SK-N-SH (cell line): ENCODE results near the gene KRT6B. TPM values are rescaled to one million over a fixed set of nuclear protein-coding genes. Genes with fewer than 3 reads are reported as not detected.

Experiments
- CTCF ChIA-PET: fragments of 300-600, 350-600 bp; formaldehyde crosslinking; extraction: SDS; loops from one replicate; lab custom pipeline; 2021; lab: Yijun Ruan, JAX
- POLR2A ChIA-PET: fragments of 350-600 bp; sonication (Branson Sonifier 250); formaldehyde crosslinking; extraction: SDS; loops from one replicate; lab custom pipeline; 2020; ENCODE audit warnings: antibody characterized with exemption, inconsistent platforms; lab: Yijun Ruan, JAX
- DNase-seq: peaks from one replicate; pipeline ENCODE4 v3.0.0; 2012
- H2AFZ ChIP-seq: fragments of 200-600 bp; sonication (generic); 2 replicates; pipeline ENCODE4 v1.8.1; 2016; ENCODE audit warnings: antibody characterized with exemption, mild to moderate bottlenecking, low read depth
- H3F3A ChIP-seq: fragments of 200-600 bp; sonication (generic); replicated peaks from 2 replicates; pipeline ENCODE3; 2016; ENCODE audit warnings: antibody characterized with exemption, mild to moderate bottlenecking; ENCODE audit not compliant: insufficient read depth
- H3K27ac ChIP-seq, 2 experiments: fragments of 200-500 bp in 1 of 2; fragments of 200-600 bp in 1 of 2; sonication (Bioruptor generic) in 1 of 2; sonication (generic), shearing (Covaris generic) in 1 of 2; 2 replicates each; pipeline versions ENCODE4 v1.5.1 to v1.6.1; 2014 to 2016; ENCODE audit warnings: low read depth in 2 of 2, inconsistent platforms in 1 of 2, low read length in 1 of 2, mild to moderate bottlenecking in 1 of 2, mixed read lengths in 1 of 2
- H3K27me3 ChIP-seq: fragments of 200-600 bp; sonication (generic), shearing (Covaris generic); 2 replicates; pipeline ENCODE4 v1.6.1; 2016; ENCODE audit warnings: mixed run types; ENCODE audit not compliant: insufficient read depth
- H3K36me3 ChIP-seq, 2 experiments: fragments of 200-500 bp in 1 of 2; fragments of 200-600 bp in 1 of 2; sonication (Bioruptor generic) in 1 of 2; sonication (generic) in 1 of 2; replicated peaks in 1 of 2; 2 replicates each; pipeline versions ENCODE3 to v1.5.1; 2014 to 2016; ENCODE audit warnings: low read length in 1 of 2, mild to moderate bottlenecking in 1 of 2; ENCODE audit not compliant: insufficient read depth in 2 of 2, control insufficient read depth in 1 of 2
- H3K4me1 ChIP-seq, 2 experiments: fragments of 200-500 bp in 1 of 2; fragments of 200-600 bp in 1 of 2; sonication (Bioruptor generic) in 1 of 2; sonication (generic), shearing (Covaris generic) in 1 of 2; 2 replicates each; pipeline versions ENCODE4 v1.5.1 to v1.6.1; 2014 to 2016; ENCODE audit warnings: low read depth in 1 of 2, low read length in 1 of 2, mixed run types in 1 of 2; ENCODE audit not compliant: insufficient read depth in 2 of 2, control insufficient read depth in 1 of 2
- H3K4me2 ChIP-seq: fragments of 200-600 bp; sonication (generic), shearing (Covaris generic); 2 replicates; pipeline ENCODE4 v1.6.1; 2017; ENCODE audit warnings: mixed run types
- H3K4me3 ChIP-seq, 2 experiments: fragments of 200-500 bp in 1 of 2; fragments of 200-600 bp in 1 of 2; sonication (Bioruptor generic) in 1 of 2; sonication (generic), shearing (Covaris generic) in 1 of 2; 2 replicates each; pipeline versions ENCODE4 v1.5.1 to v1.8.1; 2014 to 2016; ENCODE audit warnings: low read depth in 2 of 2, inconsistent platforms in 1 of 2, low read length in 1 of 2, mild to moderate bottlenecking in 1 of 2, mixed read lengths in 1 of 2, moderate library complexity in 1 of 2
- H3K79me2 ChIP-seq: fragments of 200-600 bp; sonication (generic); 2 replicates; pipeline ENCODE4 v1.8.1; 2017; ENCODE audit warnings: mild to moderate bottlenecking; ENCODE audit not compliant: insufficient read depth
- H3K9ac ChIP-seq: fragments of 200-600 bp; sonication (generic); 2 replicates; pipeline ENCODE4 v1.6.1; 2017; ENCODE audit warnings: mixed run types
- H3K9me2 ChIP-seq: fragments of 200-600 bp; sonication (generic); 2 replicates; pipeline ENCODE4 v1.6.1; 2017; ENCODE audit warnings: mixed run types
- H3K9me3 ChIP-seq: fragments of 200-600 bp; sonication (generic); 2 replicates; pipeline ENCODE4 v1.6.1; 2017; ENCODE audit warnings: mixed run types, mild to moderate bottlenecking, moderate library complexity
- H4K20me1 ChIP-seq: fragments of 200-600 bp; sonication (generic); 2 replicates; pipeline ENCODE4 v1.6.1; 2017; ENCODE audit warnings: mild to moderate bottlenecking, mixed run types; ENCODE audit not compliant: insufficient read depth
- CTCF ChIP-seq: fragments of 200-600 bp; sonication (generic); IDR thresholded peaks from 2 replicates; pipeline ENCODE4 v1.6.1; 2017; ENCODE audit warnings: antibody characterized with exemption, mild to moderate bottlenecking, moderate library complexity
- ELF1 ChIP-seq: IDR thresholded peaks from 2 replicates; pipeline ENCODE4 v1.4.0; 2012
- FOSL2 ChIP-seq: IDR thresholded peaks from 2 replicates; pipeline ENCODE4 v1.4.0; 2012; ENCODE audit warnings: low read depth, mild to moderate bottlenecking, moderate library complexity, borderline replicate concordance
- FOXM1 ChIP-seq: IDR thresholded peaks from 2 replicates; pipeline ENCODE4 v1.4.0; 2012; ENCODE audit warnings: low read depth, mild to moderate bottlenecking
- GABPA ChIP-seq: IDR thresholded peaks from 2 replicates; pipeline ENCODE4 v1.4.0; 2012; ENCODE audit warnings: low read depth, mild to moderate bottlenecking
- NFIC ChIP-seq: IDR thresholded peaks from 2 replicates; pipeline ENCODE4 v1.4.0; 2012; ENCODE audit warnings: borderline replicate concordance
- NRF1 ChIP-seq: IDR thresholded peaks from 2 replicates; pipeline ENCODE4 v1.6.1; 2012; ENCODE audit warnings: low read depth, mild to moderate bottlenecking, low read length
- RAD21 ChIP-seq: IDR thresholded peaks from 2 replicates; pipeline ENCODE4 v1.6.1; 2012; ENCODE audit warnings: mild to moderate bottlenecking, low read length
- RXRA ChIP-seq: IDR thresholded peaks from 2 replicates; pipeline ENCODE4 v1.4.0; 2012; ENCODE audit warnings: low read depth, mild to moderate bottlenecking, borderline replicate concordance
- TAF1 ChIP-seq: IDR thresholded peaks from 2 replicates; pipeline ENCODE4 v1.6.1; 2012; ENCODE audit warnings: low read depth, mild to moderate bottlenecking, low read length, moderate library complexity, borderline replicate concordance
- USF1 ChIP-seq: IDR thresholded peaks from 2 replicates; pipeline ENCODE4 v1.4.0; 2012; ENCODE audit warnings: low read depth, borderline replicate concordance
- YY1 ChIP-seq: IDR thresholded peaks from 2 replicates; pipeline ENCODE4 v1.4.0; 2012; ENCODE audit warnings: low read depth, mild to moderate bottlenecking
- WGBS: methylation state at CpG from one replicate; pipeline ENCODE4 v1.1.6; 2017; ENCODE audit warnings: low lambda C conversion rate; 5-methylcytosine and 5-hydroxymethylcytosine counted together
- polyA plus RNA-seq, 3 experiments: library from polyadenylated mRNA; depleted of rRNA; stranded (reverse); fragments of >200 nt; gene quantifications; 2 replicates each; pipeline ENCODE4 v1.2.3, GENCODE V29; 2012
- TF ChIP-seq, protein P1 (sequence below): IDR thresholded peaks from 2 replicates; pipeline ENCODE4 v1.4.0; 2012; ENCODE audit warnings: low read depth, borderline replicate concordance
- TF ChIP-seq, protein P2 (sequence below): IDR thresholded peaks from 2 replicates; pipeline ENCODE4 v1.4.0; 2012; ENCODE audit warnings: low read depth
- TF ChIP-seq, protein P3 (sequence below): fragments of 150-350 bp; IDR thresholded peaks from 2 replicates; pipeline ENCODE4 v1.6.1; 2016; ENCODE audit warnings: mild to moderate bottlenecking, low read depth, low read length
- TF ChIP-seq, protein P4 (sequence below): IDR thresholded peaks from 2 replicates; pipeline ENCODE4; 2012

The KRT6B gene
- polyA plus RNA-seq, 1 of the 3 experiments (the other 2 are of a cell fraction), result not detected

DNA sequence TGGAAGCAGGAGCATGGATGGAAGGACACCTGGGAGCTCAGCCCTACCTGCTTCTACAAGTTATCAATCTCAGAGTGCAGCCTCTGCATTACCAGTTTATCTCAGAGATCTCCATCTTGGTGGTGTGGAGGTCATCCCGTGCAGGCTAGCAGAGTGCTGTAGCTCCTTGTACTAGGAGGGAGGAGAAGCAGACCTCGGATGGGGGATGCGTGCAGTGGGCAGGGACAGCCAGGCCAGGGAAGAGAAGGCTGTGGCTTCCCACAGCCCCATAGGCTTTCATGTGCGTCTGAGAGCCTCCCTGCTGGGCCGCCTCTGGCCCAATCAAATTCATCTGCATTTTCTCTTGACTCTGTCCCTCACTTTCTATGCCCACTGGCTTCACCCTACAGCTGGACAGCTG lies 37.0 kb downstream of the KRT6B start (continued):
- TF ChIP-seq, protein P1, sequence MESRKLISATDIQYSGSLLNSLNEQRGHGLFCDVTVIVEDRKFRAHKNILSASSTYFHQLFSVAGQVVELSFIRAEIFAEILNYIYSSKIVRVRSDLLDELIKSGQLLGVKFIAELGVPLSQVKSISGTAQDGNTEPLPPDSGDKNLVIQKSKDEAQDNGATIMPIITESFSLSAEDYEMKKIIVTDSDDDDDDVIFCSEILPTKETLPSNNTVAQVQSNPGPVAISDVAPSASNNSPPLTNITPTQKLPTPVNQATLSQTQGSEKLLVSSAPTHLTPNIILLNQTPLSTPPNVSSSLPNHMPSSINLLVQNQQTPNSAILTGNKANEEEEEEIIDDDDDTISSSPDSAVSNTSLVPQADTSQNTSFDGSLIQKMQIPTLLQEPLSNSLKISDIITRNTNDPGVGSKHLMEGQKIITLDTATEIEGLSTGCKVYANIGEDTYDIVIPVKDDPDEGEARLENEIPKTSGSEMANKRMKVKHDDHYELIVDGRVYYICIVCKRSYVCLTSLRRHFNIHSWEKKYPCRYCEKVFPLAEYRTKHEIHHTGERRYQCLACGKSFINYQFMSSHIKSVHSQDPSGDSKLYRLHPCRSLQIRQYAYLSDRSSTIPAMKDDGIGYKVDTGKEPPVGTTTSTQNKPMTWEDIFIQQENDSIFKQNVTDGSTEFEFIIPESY, result no peak
- no peak for TF ChIP-seq ELF1

GRCh38 chr12:52413782-52414345 lies 38.1 kb downstream of the KRT6B start:
- no peak overlapping the region for H3K4me3 ChIP-seq
- H3K4me1 ChIP-seq, result peaks cover 0 to 5% of the 10 kb centered on the region in 2 experiments; a peak in 1 of 4 replicates
- peaks cover 8% of the 10 kb centered on the region; the same call in 1 of the 2 replicates for H3K27me3 ChIP-seq
- no peak for DNase-seq
- H2AFZ ChIP-seq, result no peak overlapping the region
- H3K9ac ChIP-seq, result no peak overlapping the region
- WGBS, result 40% methylated on average over 5 of the region's 8 CpGs
- no peaks in the 10 kb centered on the region for H4K20me1 ChIP-seq
- ChIA-PET CTCF (interaction anchor here (0.8 to 1.8 kb wide), 6 partner anchors 9 to 471 kb away, joined by 3 to 9 read pairs (median 4); no protein-coding TSS in a partner anchor), POLR2A (interaction anchor here (0.7 kb wide), 1 partner anchor 12 kb away, joined by 3 read pairs; no protein-coding TSS in a partner anchor)
- H3K36me3 ChIP-seq, result no peaks in the 10 kb centered on the region
- no peak overlapping the region for H3K4me2 ChIP-seq
- no peaks in the 10 kb centered on the region for H3F3A ChIP-seq
- H3K79me2 ChIP-seq, result no peaks in the 10 kb centered on the region
- H3K9me3 ChIP-seq, result no peaks in the 10 kb centered on the region
- TF ChIP-seq, protein P2, sequence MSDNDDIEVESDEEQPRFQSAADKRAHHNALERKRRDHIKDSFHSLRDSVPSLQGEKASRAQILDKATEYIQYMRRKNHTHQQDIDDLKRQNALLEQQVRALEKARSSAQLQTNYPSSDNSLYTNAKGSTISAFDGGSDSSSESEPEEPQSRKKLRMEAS, result no peak
- TF ChIP-seq RXRA, result no peak
- TF ChIP-seq USF1, result no peak
- no peak for TF ChIP-seq YY1
- TF ChIP-seq CTCF, result no peak; the same call in 1 of the 2 replicates
- TF ChIP-seq GABPA, result no peak
- TF ChIP-seq, protein P3, sequence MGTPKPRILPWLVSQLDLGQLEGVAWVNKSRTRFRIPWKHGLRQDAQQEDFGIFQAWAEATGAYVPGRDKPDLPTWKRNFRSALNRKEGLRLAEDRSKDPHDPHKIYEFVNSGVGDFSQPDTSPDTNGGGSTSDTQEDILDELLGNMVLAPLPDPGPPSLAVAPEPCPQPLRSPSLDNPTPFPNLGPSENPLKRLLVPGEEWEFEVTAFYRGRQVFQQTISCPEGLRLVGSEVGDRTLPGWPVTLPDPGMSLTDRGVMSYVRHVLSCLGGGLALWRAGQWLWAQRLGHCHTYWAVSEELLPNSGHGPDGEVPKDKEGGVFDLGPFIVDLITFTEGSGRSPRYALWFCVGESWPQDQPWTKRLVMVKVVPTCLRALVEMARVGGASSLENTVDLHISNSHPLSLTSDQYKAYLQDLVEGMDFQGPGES, result no peak
- TF ChIP-seq NFIC, result no peak
- no peak for TF ChIP-seq FOXM1
- no peak for TF ChIP-seq FOSL2
- TF ChIP-seq, protein P4, sequence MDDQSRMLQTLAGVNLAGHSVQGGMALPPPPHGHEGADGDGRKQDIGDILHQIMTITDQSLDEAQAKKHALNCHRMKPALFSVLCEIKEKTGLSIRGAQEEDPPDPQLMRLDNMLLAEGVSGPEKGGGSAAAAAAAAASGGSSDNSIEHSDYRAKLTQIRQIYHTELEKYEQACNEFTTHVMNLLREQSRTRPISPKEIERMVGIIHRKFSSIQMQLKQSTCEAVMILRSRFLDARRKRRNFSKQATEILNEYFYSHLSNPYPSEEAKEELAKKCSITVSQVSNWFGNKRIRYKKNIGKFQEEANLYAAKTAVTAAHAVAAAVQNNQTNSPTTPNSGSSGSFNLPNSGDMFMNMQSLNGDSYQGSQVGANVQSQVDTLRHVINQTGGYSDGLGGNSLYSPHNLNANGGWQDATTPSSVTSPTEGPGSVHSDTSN, result no peak
- TF ChIP-seq RAD21, result no peak
- no peak for TF ChIP-seq TAF1
- no peak for TF ChIP-seq NRF1
- H3K27ac ChIP-seq, result no peak overlapping the region
- H3K9me2 ChIP-seq, result no peaks in the 10 kb centered on the region
